Prostate gland (tissue), 2 donors: ENCODE data around the gene MEG3. TPM values are rescaled to one million over a fixed set of nuclear protein-coding genes. Genes with fewer than 3 reads are reported as not detected.

Experiments
- DNase-seq: peaks from one replicate; pipeline ENCODE4 v3.0.0-alpha.2; 2019; ENCODE audit warnings: low spot score
- H3K27ac ChIP-seq, 2 donors: fragments of 200-600 bp; sonication (generic); 2 replicates each; pipeline ENCODE4 v1.5.1; 2017 to 2019
- H3K27me3 ChIP-seq: fragments of 200-600 bp; sonication (generic); replicated peaks from 2 replicates; pipeline ENCODE4 v1.5.1; 2019; ENCODE audit not compliant: insufficient read depth
- H3K36me3 ChIP-seq, 2 donors: fragments of 200-600 bp; sonication (generic); 1 replicate in 1 of 2; 2 replicates in 1 of 2; pipeline versions ENCODE4 v1.5.1 to v1.8.1; 2017 to 2019
- H3K4me1 ChIP-seq: fragments of 200-600 bp; sonication (generic); replicated peaks from 2 replicates; pipeline ENCODE4 v1.5.1; 2019
- H3K4me3 ChIP-seq, 2 donors: fragments of 200-600 bp; sonication (generic); 2 replicates each; pipeline ENCODE4 v1.5.1; 2017 to 2019
- H3K9me3 ChIP-seq: fragments of 200-600 bp; sonication (generic); 2 replicates; pipeline ENCODE4 v1.5.1; 2017
- CTCF ChIP-seq, 4 experiments: fragments of 200-600 bp in 2 of 4; fragments of 450-650 bp in 2 of 4; sonication (generic) in 2 of 4; IDR thresholded peaks; 1 replicate in 3 of 4; 2 replicates in 1 of 4; pipeline ENCODE4 v1.5.1; 2016 to 2019; ENCODE audit warnings: antibody characterized with exemption in 4 of 4, mild to moderate bottlenecking in 2 of 4, moderate library complexity in 2 of 4
- POLR2A ChIP-seq: fragments of 450-650 bp; IDR thresholded peaks from one replicate; pipeline ENCODE4 v1.6.1; 2016; ENCODE audit warnings: antibody characterized with exemption, mild to moderate bottlenecking
- POLR2AphosphoS5 ChIP-seq: sonication (generic); formaldehyde crosslinking; IDR thresholded peaks from one replicate; pipeline ENCODE4 v1.6.1; 2017; ENCODE audit warnings: antibody characterized with exemption
- WGBS: methylation state at CpG from one replicate; pipeline ENCODE4 v1.1.5; 2018; 5-methylcytosine and 5-hydroxymethylcytosine counted together
- intact Hi-C: fragments of 100-400 bp; cut with DNase I; formaldehyde crosslinking; loops from one replicate; pipeline ENCODE4 v1.14.2; 2022
- total RNA-seq, 2 donors: library from RNA; depleted of rRNA; stranded (reverse); fragments of >200 nt; gene quantifications; one replicate each; pipeline ENCODE4 v1.1.0, GENCODE V29; 2016

MEG3 gene
- total RNA-seq, 2 donors from 2014 or later: 21.9 to 135 TPM

GRCh38 chr14:100861937-100862247 is 36.0 kb downstream of the MEG3 start:
- Histone ChIP-seq H3K4me3 (no peak overlapping the region), H3K27ac (no peak overlapping the region), H3K4me1 (no peaks in the 10 kb centered on the region), H3K9me3 (no peaks in the 10 kb centered on the region), H3K36me3 (no peaks in the 10 kb centered on the region), H3K27me3 (no peaks in the 10 kb centered on the region)
- intact Hi-C loops: no loop called here
- WGBS: 94% methylated on average over 2 of the region's 2 CpGs
- no peak for TF ChIP-seq POLR2A
- TF ChIP-seq CTCF (IDR thresholded peaks at IDR 0.05): no peak
- TF ChIP-seq POLR2AphosphoS5: no peak
- no peak for DNase-seq

DNA sequence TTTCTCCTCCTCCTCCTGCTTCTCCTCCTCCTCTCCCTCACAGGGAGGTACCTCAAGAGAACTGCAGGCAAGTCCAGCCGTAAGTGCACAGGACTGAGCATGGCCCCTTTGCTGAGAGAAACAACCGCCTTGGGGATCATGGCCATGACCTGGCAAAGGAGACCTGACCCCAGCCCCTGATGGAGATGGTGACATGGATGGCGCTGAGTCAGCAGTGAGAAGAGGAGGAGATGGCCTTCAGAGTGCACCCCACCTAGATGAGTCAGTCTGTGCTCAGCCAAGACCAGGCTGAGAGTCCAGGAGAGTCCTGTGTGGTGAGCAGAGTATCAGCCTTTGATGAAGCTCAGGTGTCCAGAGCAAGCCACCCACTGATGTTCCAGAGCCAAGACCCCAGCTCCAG is 36.4 kb downstream of the MEG3 start:
- Histone ChIP-seq H3K4me1 (no peaks in the 10 kb centered on the region), H3K36me3 (no peaks in the 10 kb centered on the region), H3K4me3 (no peak overlapping the region), H3K27ac (no peak overlapping the region), H3K27me3 (no peaks in the 10 kb centered on the region), H3K9me3 (no peaks in the 10 kb centered on the region)
- DNase-seq: no peak
- intact Hi-C loops: no loop called here
- 92% methylated on average over 3 of the region's 3 CpGs for WGBS
- no peak for TF ChIP-seq CTCF (IDR thresholded peaks at IDR 0.05)
- no peak for TF ChIP-seq POLR2AphosphoS5
- no peak for TF ChIP-seq POLR2A

- 89% methylated on average over 2 of the region's 2 CpGs for WGBS
- Histone ChIP-seq H3K9me3 (no peaks in the 10 kb centered on the region), H3K36me3 (no peaks in the 10 kb centered on the region), H3K27me3 (no peaks in the 10 kb centered on the region), H3K4me3 (no peak overlapping the region), H3K27ac (no peak overlapping the region), H3K4me1 (no peaks in the 10 kb centered on the region)
- intact Hi-C loops: no loop called here
- TF ChIP-seq CTCF (IDR thresholded peaks at IDR 0.05) (no peak), POLR2AphosphoS5 (no peak), POLR2A (no peak)
- DNase-seq: no peak
Measured at GRCh38 chr14:100862793-100863192, 36.9 kb downstream of the MEG3 start.

DNA sequence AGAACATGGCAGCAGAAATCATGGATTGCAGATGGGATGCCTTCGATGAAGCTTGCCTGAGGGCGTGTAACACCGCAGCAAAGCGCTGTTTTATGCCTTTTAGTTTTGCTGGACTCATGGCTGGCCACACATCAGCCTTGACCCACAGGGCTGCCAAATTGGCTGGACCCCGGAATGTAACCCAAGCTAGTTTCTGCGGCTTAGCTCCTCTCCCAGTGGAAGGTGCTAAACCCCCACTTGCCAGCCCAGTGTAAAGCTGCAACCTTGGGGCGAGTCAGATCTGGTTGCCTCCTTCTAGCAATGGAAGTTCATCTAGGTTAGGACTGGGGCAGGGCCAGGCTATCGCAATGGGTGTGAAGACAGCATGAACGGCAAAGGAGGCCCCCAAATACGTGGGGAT is 38.3 kb downstream of the MEG3 start:
- H3K4me3 ChIP-seq: no peak overlapping the region
- no peak for DNase-seq
- intact Hi-C loops: no loop called here
- H3K27me3 ChIP-seq: no peaks in the 10 kb centered on the region
- no peak for TF ChIP-seq CTCF (IDR thresholded peaks at IDR 0.05)
- TF ChIP-seq POLR2AphosphoS5: no peak
- TF ChIP-seq POLR2A: no peak
- 95% methylated on average over 10 of the region's 10 CpGs for WGBS
- H3K4me1 ChIP-seq: no peaks in the 10 kb centered on the region
- no peak overlapping the region for H3K27ac ChIP-seq
- H3K36me3 ChIP-seq: no peaks in the 10 kb centered on the region
- H3K9me3 ChIP-seq: no peaks in the 10 kb centered on the region

DNA sequence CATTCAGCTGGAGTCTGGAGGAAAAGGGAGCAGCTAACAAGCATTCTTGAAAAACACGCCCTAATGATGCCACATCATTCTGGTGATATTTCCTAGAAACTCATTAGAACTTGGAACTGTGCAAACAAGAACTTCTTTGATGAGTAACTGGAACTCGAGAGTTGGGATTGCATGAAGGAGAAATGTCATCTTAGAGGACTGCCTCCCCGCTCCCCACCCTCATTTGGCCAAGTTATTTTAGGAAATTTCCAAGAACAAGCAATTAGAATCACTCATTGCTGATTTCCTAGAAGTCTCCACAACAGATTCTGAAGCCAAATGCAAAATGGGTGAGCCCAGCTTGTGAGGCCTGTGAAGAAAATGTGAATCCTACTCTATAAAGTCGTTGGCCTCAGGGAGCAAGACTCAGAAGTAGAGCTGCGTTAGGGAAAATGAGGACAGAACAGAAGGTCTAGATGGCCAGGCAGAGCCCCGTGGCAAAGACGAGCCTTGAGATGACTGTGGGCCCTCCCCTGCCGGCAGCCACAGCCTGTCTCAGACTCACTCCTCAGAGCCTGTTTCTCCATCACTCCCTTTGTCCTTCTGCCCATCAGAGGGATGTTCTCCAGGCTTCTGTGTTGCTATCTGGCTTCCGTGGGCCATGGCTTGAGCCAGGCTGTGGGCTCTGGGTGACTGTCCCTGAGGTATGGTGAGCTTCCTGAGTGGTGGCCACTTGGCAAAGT is 39.2 kb downstream of the MEG3 start:
- Histone ChIP-seq H3K27me3 (no peaks in the 10 kb centered on the region), H3K36me3 (no peaks in the 10 kb centered on the region), H3K4me1 (no peaks in the 10 kb centered on the region), H3K4me3 (no peak overlapping the region), H3K9me3 (no peaks in the 10 kb centered on the region), H3K27ac (no peak overlapping the region)
- 75% methylated on average over 9 of the region's 9 CpGs for WGBS
- intact Hi-C loops: no loop called here
- no peak for TF ChIP-seq CTCF (IDR thresholded peaks at IDR 0.05)
- TF ChIP-seq POLR2AphosphoS5: no peak
- TF ChIP-seq POLR2A: no peak
- DNase-seq: no peak
